BJ (cell line): ENCODE measurements around the gene SMYD2. TPM values are rescaled to one million over a fixed set of nuclear protein-coding genes. Genes with fewer than 3 reads are reported as not detected.

ENCODE experiments used
- CTCF ChIA-PET: fragments of 350-600 bp; formaldehyde crosslinking; extraction: SDS; loops from one replicate; lab custom pipeline; 2021; ENCODE audit warnings: antibody characterized with exemption, inconsistent platforms; lab: Yijun Ruan, JAX
- POLR2A ChIA-PET: fragments of 300-600 bp; sonication (Branson Sonifier 250); formaldehyde crosslinking; extraction: SDS; loops from one replicate; lab custom pipeline; 2021; ENCODE audit warnings: antibody characterized with exemption; lab: Charles Lee
- DNase-seq: peaks from one replicate; pipeline ENCODE4 v3.0.0-alpha.2; 2011; ENCODE audit warnings: low read depth
- H3K27me3 ChIP-seq: 2 replicates; pipeline ENCODE4 v1.6.0; 2011; ENCODE audit warnings: low read length; ENCODE audit not compliant: control insufficient read depth, insufficient read depth
- H3K36me3 ChIP-seq: 2 replicates; pipeline ENCODE4 v1.5.1; 2011; ENCODE audit warnings: low read length; ENCODE audit not compliant: control insufficient read depth, insufficient read depth
- H3K4me3 ChIP-seq: 2 replicates; pipeline ENCODE4 v1.5.1; 2011; ENCODE audit warnings: low read depth, mild to moderate bottlenecking, control low read depth, low read length
- CTCF ChIP-seq: IDR thresholded peaks from 2 replicates; pipeline ENCODE4 v1.5.1; 2011; ENCODE audit warnings: low read depth, mild to moderate bottlenecking, control low read depth, inconsistent platforms, low read length, moderate library complexity; ENCODE audit not compliant: insufficient read depth
- polyA plus RNA-seq: library from polyadenylated mRNA; depleted of rRNA; stranded (reverse); fragments of >200 nt; gene quantifications from 2 replicates; pipeline ENCODE4 v1.2.3, GENCODE V29; 2011

Gene SMYD2
- polyA plus RNA-seq, 1 experiment = 41.5 TPM

GRCh38 chr1:214385428-214385827, 104.5 kb downstream of the SMYD2 start:
- H3K27me3 ChIP-seq = no peaks in the 10 kb centered on the region
- ChIA-PET CTCF (no interaction called here), POLR2A (no interaction called here)
- no peak overlapping the region for H3K4me3 ChIP-seq
- no peak for TF ChIP-seq CTCF
- no peak for DNase-seq
- peaks cover 26% of the 10 kb centered on the region for H3K36me3 ChIP-seq

- TF ChIP-seq CTCF = no peak
- ChIA-PET CTCF (interaction anchor here (1.2 kb wide), 1 partner anchor 20 kb away, joined by 4 read pairs; no protein-coding TSS in a partner anchor), POLR2A (no interaction called here)
- Histone ChIP-seq H3K4me3 (no peak overlapping the region), H3K36me3 (peaks cover 25% of the 10 kb centered on the region), H3K27me3 (no peaks in the 10 kb centered on the region)
- no peak for DNase-seq
Measured at GRCh38 chr1:214386333-214386732, 105.4 kb downstream of the SMYD2 start.
